ENCODE results near the gene SRSF1. TPM values are rescaled to one million over a fixed set of nuclear protein-coding genes. Genes with fewer than 3 reads are reported as not detected.

Gene SRSF1
- total RNA-seq, 1 experiment from 2014 or later = 512 TPM

DNA sequence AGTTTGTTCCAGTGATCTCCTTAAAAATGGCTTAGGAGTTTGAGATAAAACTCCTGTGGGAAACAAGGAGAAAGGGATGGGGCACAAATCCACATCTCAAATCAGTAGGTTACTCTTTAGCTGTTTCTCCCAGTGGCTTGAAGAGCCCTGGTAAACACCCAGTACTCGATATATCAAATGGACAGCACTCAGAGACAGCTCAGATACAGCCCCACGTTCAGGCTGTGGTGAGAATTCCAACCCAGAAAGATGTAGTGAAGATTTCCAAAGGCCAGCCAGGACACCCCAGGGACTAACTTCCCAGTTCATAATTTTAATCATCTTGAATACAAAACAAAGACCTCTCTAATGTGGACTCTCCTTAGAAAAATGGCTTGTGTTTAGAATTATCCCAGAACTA lies 12.6 kb downstream of the SRSF1 start:
- no peak for TF ChIP-seq CTCF (conservative IDR thresholded peaks at IDR 0.05; ENCODE audit: low read depth, low read length)
- no peak for TF ChIP-seq EZH2 (IDR thresholded peaks at IDR 0.05; ENCODE audit: borderline replicate concordance, low read depth, low read length, poor library complexity, severe bottlenecking)
- no peak overlapping the region for H3K4me3 ChIP-seq (ENCODE audit: low read depth, low read length, poor library complexity, severe bottlenecking)
- peaks cover 28% of the 10 kb centered on the region for H3K36me3 ChIP-seq (ENCODE audit: insufficient read depth, low read length, poor library complexity, severe bottlenecking)
- no peaks in the 10 kb centered on the region for H3K9me3 ChIP-seq (ENCODE audit: low read depth, low read length, poor library complexity, severe bottlenecking)
- peaks cover 16% of the 10 kb centered on the region for H3K4me1 ChIP-seq (ENCODE audit: insufficient read depth, low read length, poor library complexity, severe bottlenecking)
- POLR2A ChIA-PET (ENCODE audit: low non-redundant PET) = interaction anchor here (0.6 to 1.5 kb wide), 3 partner anchors 12 to 482 kb away, joined by 3 to 5 read pairs (median 3); partner anchors contain the start of gene SRSF1
- CTCF ChIA-PET = interaction anchor here (0.5 kb wide), 1 partner anchor 147 kb away, joined by 3 read pairs; no protein-coding TSS in a partner anchor
- DNase-seq (ENCODE audit: low spot score) = no peak
- intact Hi-C loops (cut with micrococcal nuclease; ENCODE audit: unreplicated experiment) = no loop called here
- no TSS peak for BruUV-seq (replicated peaks)
- no peak overlapping the region for H3K27ac ChIP-seq (ENCODE audit: low read depth, low read length, poor library complexity, severe bottlenecking)
- no peaks in the 10 kb centered on the region for H3K27me3 ChIP-seq (replicated peaks; ENCODE audit: insufficient read depth, low read depth, low read length, poor library complexity)

- TF ChIP-seq CTCF (conservative IDR thresholded peaks at IDR 0.05; ENCODE audit: low read depth, low read length) (no peak), EZH2 (IDR thresholded peaks at IDR 0.05; ENCODE audit: borderline replicate concordance, low read depth, low read length, poor library complexity, severe bottlenecking) (no peak)
- Histone ChIP-seq H3K4me1 (ENCODE audit: insufficient read depth, low read length, poor library complexity, severe bottlenecking) (peaks cover 17% of the 10 kb centered on the region), H3K9me3 (ENCODE audit: low read depth, low read length, poor library complexity, severe bottlenecking) (no peaks in the 10 kb centered on the region), H3K27me3 (replicated peaks; ENCODE audit: insufficient read depth, low read depth, low read length, poor library complexity) (no peaks in the 10 kb centered on the region), H3K4me3 (ENCODE audit: low read depth, low read length, poor library complexity, severe bottlenecking) (no peak overlapping the region), H3K36me3 (ENCODE audit: insufficient read depth, low read length, poor library complexity, severe bottlenecking) (peaks cover 21% of the 10 kb centered on the region), H3K27ac (ENCODE audit: low read depth, low read length, poor library complexity, severe bottlenecking) (peak overlapping the region; percentile 11)
- DNase-seq (ENCODE audit: low spot score) = no peak
- ChIA-PET CTCF (interaction anchor here (0.5 kb wide), 1 partner anchor 133 kb away, joined by 5 read pairs; no protein-coding TSS in a partner anchor), POLR2A (ENCODE audit: low non-redundant PET) (interaction anchor here (0.6 to 1.3 kb wide), 3 partner anchors 119 to 1859 kb away, joined by 3 to 5 read pairs (median 4); no protein-coding TSS in a partner anchor)
- intact Hi-C loops (cut with micrococcal nuclease; ENCODE audit: unreplicated experiment) = no loop called here
- BruUV-seq (replicated peaks) = no TSS peak
Measured at GRCh38 chr17:57993471-57994365, 13.3 kb downstream of the SRSF1 start.

DNA sequence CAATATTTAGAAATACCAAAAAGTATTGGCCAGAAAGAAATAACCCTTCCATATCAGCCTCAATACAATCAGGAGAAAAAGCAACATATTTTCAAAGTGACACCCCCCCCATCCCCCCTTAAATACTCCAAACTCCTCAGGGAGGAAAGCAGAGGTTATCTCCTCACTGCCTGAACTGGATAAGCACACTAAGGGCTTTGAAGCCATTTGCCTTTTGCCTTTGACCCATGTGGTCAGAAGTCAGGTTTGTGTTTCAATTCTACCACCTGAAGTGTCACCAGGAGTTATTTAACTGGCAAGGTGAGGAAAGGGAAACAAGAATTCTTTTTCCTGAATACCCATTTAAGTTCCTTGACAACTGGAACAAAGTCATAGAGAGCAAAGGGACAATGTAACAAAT lies 15.5 kb downstream of the SRSF1 start:
- H3K9me3 ChIP-seq (ENCODE audit: low read depth, low read length, poor library complexity, severe bottlenecking) = no peaks in the 10 kb centered on the region
- DNase-seq (ENCODE audit: low spot score) = no peak
- BruUV-seq (replicated peaks) = no TSS peak
- TF ChIP-seq CTCF (conservative IDR thresholded peaks at IDR 0.05; ENCODE audit: low read depth, low read length) (no peak), EZH2 (IDR thresholded peaks at IDR 0.05; ENCODE audit: borderline replicate concordance, low read depth, low read length, poor library complexity, severe bottlenecking) (no peak)
- H3K27me3 ChIP-seq (replicated peaks; ENCODE audit: insufficient read depth, low read depth, low read length, poor library complexity) = no peaks in the 10 kb centered on the region
- no peaks in the 10 kb centered on the region for H3K36me3 ChIP-seq (ENCODE audit: insufficient read depth, low read length, poor library complexity, severe bottlenecking)
- H3K4me3 ChIP-seq (ENCODE audit: low read depth, low read length, poor library complexity, severe bottlenecking) = no peak overlapping the region
- peaks cover 18% of the 10 kb centered on the region for H3K4me1 ChIP-seq (ENCODE audit: insufficient read depth, low read length, poor library complexity, severe bottlenecking)
- no peak overlapping the region for H3K27ac ChIP-seq (ENCODE audit: low read depth, low read length, poor library complexity, severe bottlenecking)
- POLR2A ChIA-PET (ENCODE audit: low non-redundant PET) = no interaction called here
- CTCF ChIA-PET = no interaction called here
- intact Hi-C loops (cut with micrococcal nuclease; ENCODE audit: unreplicated experiment) = no loop called here
